ENCODE results near the gene IQCF6. TPM values are rescaled to one million over a fixed set of nuclear protein-coding genes. Genes with fewer than 3 reads are reported as not detected.
"Not testable (repeated sequence)": the region's sequence is repeated elsewhere in the genome, so short reads cannot be mapped to it uniquely, and the experiment has no call there.

IQCF6 gene
- total RNA-seq, 1 donor from 2014 or later, result not detected

DNA sequence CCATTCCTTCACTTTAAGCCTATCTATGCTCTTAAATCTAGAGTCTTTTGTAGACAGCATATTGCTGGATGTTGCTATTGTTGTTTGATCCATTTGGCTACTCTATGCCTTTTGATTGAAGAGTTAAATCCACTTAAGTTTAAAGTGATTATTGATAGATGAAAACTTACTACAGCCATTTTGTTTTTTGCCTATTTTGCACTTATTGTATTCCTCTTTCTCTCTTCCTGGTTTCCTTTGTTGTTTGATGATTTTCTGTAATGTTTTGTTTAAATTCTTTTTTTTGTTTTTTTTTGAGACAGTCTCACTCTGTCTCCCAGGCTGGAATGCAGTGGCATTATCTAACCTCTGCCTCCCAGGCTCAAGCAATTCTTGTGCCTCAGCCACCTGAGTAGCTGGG lies 19.8 kb downstream of the IQCF6 start:
- FAIRE-seq, result no peak

DNA sequence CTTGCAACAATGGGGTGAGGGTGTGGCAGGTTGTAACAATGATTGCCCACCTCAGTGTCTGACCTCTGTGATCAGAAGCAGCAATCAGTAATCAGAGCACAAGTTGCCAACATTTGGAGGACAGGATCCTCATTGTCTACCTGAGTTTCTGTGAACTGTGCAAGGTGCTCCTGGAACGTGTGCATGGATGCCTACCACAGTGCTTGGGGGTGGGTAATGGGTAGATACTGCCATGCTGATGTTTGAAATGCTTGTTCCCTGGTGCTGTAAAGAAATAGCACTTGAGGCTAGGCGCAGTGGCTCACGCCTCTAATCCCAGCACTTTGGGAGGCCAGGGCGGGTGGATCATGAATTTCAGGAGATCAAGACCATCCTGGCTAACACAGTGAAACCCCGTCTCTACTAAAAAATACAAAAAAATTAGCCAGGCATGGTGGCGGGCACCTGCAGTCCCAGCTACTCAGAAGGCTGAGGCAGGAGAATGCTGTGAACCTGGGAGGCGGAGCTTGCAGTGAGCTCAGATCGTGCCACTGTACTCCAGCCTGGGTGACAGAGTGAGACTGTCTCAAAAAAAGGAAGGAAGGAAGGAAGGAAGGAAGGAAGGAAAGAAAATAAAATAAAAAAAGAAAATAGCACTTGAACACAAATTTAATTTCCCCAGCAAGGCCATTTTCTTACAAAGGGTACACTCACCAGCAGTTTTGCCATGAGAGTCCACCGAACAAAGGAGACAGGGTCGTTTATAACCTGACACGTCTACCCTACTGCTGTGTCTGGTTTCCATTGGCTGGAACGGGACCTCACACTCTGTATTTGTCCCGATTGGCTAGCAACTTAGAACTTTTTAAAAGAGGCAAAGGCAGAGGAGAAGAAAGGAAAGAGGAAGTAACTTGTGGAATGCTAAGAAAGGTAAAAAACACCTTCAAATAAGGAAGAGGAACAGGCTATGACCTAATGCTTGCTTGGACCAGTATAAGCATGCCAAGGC lies 25.0 kb downstream of the IQCF6 start:
- not testable (repeated sequence) for H3K36me3 ChIP-seq (ENCODE audit: control insufficient read depth, insufficient read depth, low read length); FAIRE-seq; H3K27me3 ChIP-seq (ENCODE audit: control insufficient read depth, insufficient read depth, low read length)
- H3K4me3 ChIP-seq (ENCODE audit: low read depth, low read length), result peak overlapping the region; percentile 24
- peak; percentile 58 for DNase-seq (ENCODE audit: low read depth)

More for the DNA sequence above, 19.8 kb downstream of the IQCF6 start:
- DNase-seq (ENCODE audit: low read depth), result no peak
- TF ChIP-seq, protein P1, sequence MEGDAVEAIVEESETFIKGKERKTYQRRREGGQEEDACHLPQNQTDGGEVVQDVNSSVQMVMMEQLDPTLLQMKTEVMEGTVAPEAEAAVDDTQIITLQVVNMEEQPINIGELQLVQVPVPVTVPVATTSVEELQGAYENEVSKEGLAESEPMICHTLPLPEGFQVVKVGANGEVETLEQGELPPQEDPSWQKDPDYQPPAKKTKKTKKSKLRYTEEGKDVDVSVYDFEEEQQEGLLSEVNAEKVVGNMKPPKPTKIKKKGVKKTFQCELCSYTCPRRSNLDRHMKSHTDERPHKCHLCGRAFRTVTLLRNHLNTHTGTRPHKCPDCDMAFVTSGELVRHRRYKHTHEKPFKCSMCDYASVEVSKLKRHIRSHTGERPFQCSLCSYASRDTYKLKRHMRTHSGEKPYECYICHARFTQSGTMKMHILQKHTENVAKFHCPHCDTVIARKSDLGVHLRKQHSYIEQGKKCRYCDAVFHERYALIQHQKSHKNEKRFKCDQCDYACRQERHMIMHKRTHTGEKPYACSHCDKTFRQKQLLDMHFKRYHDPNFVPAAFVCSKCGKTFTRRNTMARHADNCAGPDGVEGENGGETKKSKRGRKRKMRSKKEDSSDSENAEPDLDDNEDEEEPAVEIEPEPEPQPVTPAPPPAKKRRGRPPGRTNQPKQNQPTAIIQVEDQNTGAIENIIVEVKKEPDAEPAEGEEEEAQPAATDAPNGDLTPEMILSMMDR (IDR thresholded peaks at IDR 0.05; ENCODE audit: insufficient read depth, low read length, severe bottlenecking), result no peak
- Histone ChIP-seq H3K36me3 (ENCODE audit: control insufficient read depth, insufficient read depth, low read length) (no peaks in the 10 kb centered on the region), H3K27me3 (ENCODE audit: control insufficient read depth, insufficient read depth, low read length) (no peaks in the 10 kb centered on the region), H3K4me3 (ENCODE audit: low read depth, low read length) (no peak overlapping the region)

DNA sequence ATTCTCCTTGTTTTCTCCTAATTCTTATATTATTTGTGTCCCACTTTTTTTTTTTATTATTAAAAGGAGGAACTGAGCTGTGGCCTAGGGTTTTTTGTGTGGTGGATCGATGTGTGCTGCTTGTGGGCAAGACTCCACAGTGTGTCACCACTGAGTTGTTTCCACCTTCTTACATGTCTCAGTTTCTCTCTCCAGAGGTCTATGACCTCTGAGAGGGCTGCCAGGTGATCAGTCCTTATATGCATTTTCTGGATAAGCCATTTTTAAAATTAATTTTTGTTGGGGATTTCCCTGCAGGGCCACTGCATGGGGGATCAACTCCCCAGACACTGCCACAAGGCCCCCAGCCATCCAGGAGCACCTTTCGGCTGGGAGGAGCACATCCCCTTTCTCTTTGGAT lies 27.8 kb downstream of the IQCF6 start:
- no peaks in the 10 kb centered on the region for H3K27me3 ChIP-seq (ENCODE audit: control insufficient read depth, insufficient read depth, low read length)
- DNase-seq (ENCODE audit: low read depth), result no peak
- no peak overlapping the region for H3K4me3 ChIP-seq (ENCODE audit: low read depth, low read length)
- TF ChIP-seq, protein P1 (IDR thresholded peaks at IDR 0.05; ENCODE audit: insufficient read depth, low read length, severe bottlenecking), result no peak
- H3K36me3 ChIP-seq (ENCODE audit: control insufficient read depth, insufficient read depth, low read length), result no peaks in the 10 kb centered on the region
- no peak for FAIRE-seq

DNA sequence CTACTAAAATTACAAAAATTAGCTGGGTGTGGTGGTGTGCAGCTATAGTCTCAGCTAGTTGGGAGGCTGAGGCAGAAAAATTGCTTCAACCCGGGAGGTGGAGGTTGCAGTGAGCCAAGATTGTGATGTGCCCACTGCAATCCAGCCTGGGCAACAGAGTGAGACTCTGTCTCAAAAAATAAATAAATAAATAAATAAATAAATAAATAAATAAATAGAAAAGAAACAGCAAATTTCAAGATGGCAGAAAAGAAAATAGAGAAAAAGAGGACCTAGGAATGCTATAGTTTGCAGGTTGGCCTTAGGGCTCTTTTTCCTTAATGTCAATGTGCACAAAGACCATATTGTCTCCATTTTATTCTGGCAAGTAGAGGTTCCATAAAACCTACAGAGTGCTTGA lies 28.2 kb downstream of the IQCF6 start:
- TF ChIP-seq, protein P1 (IDR thresholded peaks at IDR 0.05; ENCODE audit: insufficient read depth, low read length, severe bottlenecking), result no peak
- DNase-seq (ENCODE audit: low read depth), result no peak
- Histone ChIP-seq H3K36me3 (ENCODE audit: control insufficient read depth, insufficient read depth, low read length) (no peaks in the 10 kb centered on the region), H3K27me3 (ENCODE audit: control insufficient read depth, insufficient read depth, low read length) (no peaks in the 10 kb centered on the region), H3K4me3 (ENCODE audit: low read depth, low read length) (no peak overlapping the region)
- no peak for FAIRE-seq

DNA sequence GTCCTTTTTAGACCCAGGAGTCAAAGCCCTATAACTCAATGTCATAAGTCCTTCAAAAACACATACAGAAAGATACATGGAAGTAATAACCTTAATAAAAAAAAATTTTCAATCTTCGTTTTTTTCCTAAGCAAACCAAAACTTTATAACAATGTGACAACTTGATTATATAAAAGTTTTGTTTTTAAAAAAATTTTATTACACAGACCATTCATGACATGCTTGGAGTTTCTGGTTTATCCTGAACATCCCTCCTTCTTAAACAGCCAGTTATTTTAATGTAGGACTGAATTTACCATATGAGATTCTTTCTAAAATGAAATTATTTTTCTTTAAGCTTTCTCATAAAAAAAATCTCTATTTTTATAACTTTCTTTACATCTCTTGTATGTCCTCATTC lies 30.7 kb downstream of the IQCF6 start:
- Histone ChIP-seq H3K4me3 (ENCODE audit: low read depth, low read length) (no peak overlapping the region), H3K27me3 (ENCODE audit: control insufficient read depth, insufficient read depth, low read length) (no peaks in the 10 kb centered on the region), H3K36me3 (ENCODE audit: control insufficient read depth, insufficient read depth, low read length) (no peaks in the 10 kb centered on the region)
- TF ChIP-seq, protein P1 (IDR thresholded peaks at IDR 0.05; ENCODE audit: insufficient read depth, low read length, severe bottlenecking), result no peak
- DNase-seq (ENCODE audit: low read depth) (no peak), FAIRE-seq (no peak)

DNA sequence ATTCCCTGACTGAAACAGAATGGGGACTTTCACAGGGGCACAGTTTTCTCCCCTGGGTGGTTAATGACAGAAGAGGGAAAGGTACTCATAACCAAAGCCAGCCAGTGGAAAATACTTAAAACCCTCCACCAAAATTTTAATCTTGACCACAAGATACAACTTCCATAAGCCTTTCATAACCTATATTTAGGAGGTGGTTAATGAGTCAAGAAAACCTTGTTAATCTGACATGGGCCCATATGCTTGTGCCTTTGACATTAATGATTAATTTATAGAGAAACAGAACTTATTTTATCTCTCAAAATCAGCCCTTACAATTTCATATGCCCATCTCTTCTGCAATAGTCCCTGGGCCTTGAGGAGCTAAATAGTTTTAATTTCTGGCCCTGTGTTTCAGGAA lies 31.2 kb downstream of the IQCF6 start:
- no peak for DNase-seq (ENCODE audit: low read depth)
- no peak for FAIRE-seq
- TF ChIP-seq, protein P1 (IDR thresholded peaks at IDR 0.05; ENCODE audit: insufficient read depth, low read length, severe bottlenecking), result no peak

DNA sequence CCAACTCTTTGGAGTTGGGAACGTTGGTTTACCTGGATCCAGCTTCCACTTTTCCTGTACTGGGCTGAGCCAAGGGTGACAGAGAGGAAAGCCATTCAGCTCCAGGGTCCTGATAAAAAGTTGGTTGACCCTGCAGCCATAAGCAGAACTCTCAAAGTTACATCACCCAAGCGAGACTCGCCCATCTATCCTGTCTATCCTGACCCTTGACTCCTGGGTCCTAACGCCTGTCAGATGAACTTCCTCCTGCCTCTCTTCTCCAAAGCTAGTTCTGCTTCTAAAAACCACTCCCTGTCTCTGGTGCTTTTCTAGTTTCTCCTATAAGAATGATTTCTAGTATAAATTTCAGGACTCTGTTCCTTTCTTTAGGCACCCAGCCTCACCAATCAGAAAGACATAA lies 36.1 kb downstream of the IQCF6 start:
- not testable (repeated sequence) for H3K4me3 ChIP-seq (ENCODE audit: low read depth, low read length); H3K36me3 ChIP-seq (ENCODE audit: control insufficient read depth, insufficient read depth, low read length); H3K27me3 ChIP-seq (ENCODE audit: control insufficient read depth, insufficient read depth, low read length); DNase-seq (ENCODE audit: low read depth); FAIRE-seq

More for the DNA sequence above, 31.2 kb downstream of the IQCF6 start:
- no peaks in the 10 kb centered on the region for H3K36me3 ChIP-seq (ENCODE audit: control insufficient read depth, insufficient read depth, low read length)
- no peaks in the 10 kb centered on the region for H3K27me3 ChIP-seq (ENCODE audit: control insufficient read depth, insufficient read depth, low read length)
- H3K4me3 ChIP-seq (ENCODE audit: low read depth, low read length), result no peak overlapping the region

DNA sequence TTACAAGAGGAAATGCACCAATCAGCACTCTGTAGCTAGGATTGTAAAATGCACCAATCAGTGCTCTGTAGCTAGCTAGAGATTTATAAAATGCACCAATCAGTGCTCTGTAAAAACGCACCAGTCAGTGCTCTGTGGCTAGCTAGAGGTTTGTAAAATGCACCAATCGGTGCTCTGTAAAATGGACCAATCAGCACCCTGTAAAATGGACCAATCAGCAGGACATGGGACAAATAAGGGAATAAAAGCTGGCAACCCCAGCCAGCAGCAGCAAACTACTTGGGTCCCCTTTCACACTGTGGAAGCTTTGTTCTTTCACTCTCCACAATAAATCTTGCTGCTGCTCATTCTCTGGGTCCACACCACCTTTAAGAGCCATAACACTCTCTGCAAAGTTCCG lies 36.7 kb downstream of the IQCF6 start:
- not testable (repeated sequence) for H3K27me3 ChIP-seq (ENCODE audit: control insufficient read depth, insufficient read depth, low read length); FAIRE-seq; H3K36me3 ChIP-seq (ENCODE audit: control insufficient read depth, insufficient read depth, low read length); H3K4me3 ChIP-seq (ENCODE audit: low read depth, low read length); DNase-seq (ENCODE audit: low read depth)

Data from bronchial epithelial cell (primary cell).